Superior temporal gyrus (tissue), 1 donor: ENCODE measurements around the gene PSAPL1.

Experiments
- DNase-seq: peaks from one replicate; pipeline ENCODE4 v3.0.0-alpha.2; 2016; ENCODE audit errors: extremely low spot score

The PSAPL1 gene

GRCh38 chr4:7430965-7431695 lies 3.6 kb downstream of the PSAPL1 start:
- no peak for DNase-seq

GRCh38 chr4:7430368-7430964 lies 4.3 kb downstream of the PSAPL1 start:
- no peak for DNase-seq

GRCh38 chr4:7429601-7430078 lies 5.1 kb downstream of the PSAPL1 start:
- DNase-seq, result no peak

- no peak for DNase-seq
These were observed 5.7 kb downstream of the PSAPL1 start for GRCh38 chr4:7429069-7429416.

GRCh38 chr4:7428261-7429068 lies 6.3 kb downstream of the PSAPL1 start:
- DNase-seq, result no peak

- no peak for DNase-seq
These were observed 6.9 kb downstream of the PSAPL1 start for GRCh38 chr4:7427831-7428260.

GRCh38 chr4:7427361-7427760 lies 7.4 kb downstream of the PSAPL1 start:
- no peak for DNase-seq

GRCh38 chr4:7426525-7427171 lies 8.1 kb downstream of the PSAPL1 start:
- DNase-seq, result no peak

- no peak for DNase-seq
These were observed 8.9 kb downstream of the PSAPL1 start for GRCh38 chr4:7425591-7426468.

- no peak for DNase-seq
These were observed 9.6 kb downstream of the PSAPL1 start for GRCh38 chr4:7425124-7425523.

- DNase-seq, result no peak
These were observed 10.1 kb downstream of the PSAPL1 start for GRCh38 chr4:7424553-7425111.

- no peak for DNase-seq
These were observed 10.8 kb downstream of the PSAPL1 start for GRCh38 chr4:7423801-7424552.

- DNase-seq, result no peak
These were observed 11.3 kb downstream of the PSAPL1 start for GRCh38 chr4:7423391-7423790.

- no peak for DNase-seq
These were observed 11.9 kb downstream of the PSAPL1 start for GRCh38 chr4:7422898-7423180.

- DNase-seq, result no peak
These were observed 12.4 kb downstream of the PSAPL1 start for GRCh38 chr4:7422151-7422897.

GRCh38 chr4:7421356-7422150 lies 13.2 kb downstream of the PSAPL1 start:
- no peak for DNase-seq

- no peak for DNase-seq
These were observed 14.1 kb downstream of the PSAPL1 start for GRCh38 chr4:7420661-7421040.

GRCh38 chr4:7419961-7420660 lies 14.6 kb downstream of the PSAPL1 start:
- no peak for DNase-seq
